Astrocyte (in vitro differentiated cells and primary cell): ENCODE results near the gene SLC38A8.

ENCODE experiments used
- CTCF ChIP-seq: IDR thresholded peaks from 2 replicates; pipeline ENCODE4 v1.5.1; 2011; ENCODE audit warnings: low read depth, mild to moderate bottlenecking, inconsistent platforms, low read length, moderate library complexity; ENCODE audit not compliant: insufficient read depth
- EZH2 ChIP-seq: IDR thresholded peaks from 2 replicates; pipeline ENCODE4 v1.6.1; 2012; ENCODE audit warnings: mild to moderate bottlenecking, low read length, inconsistent platforms; ENCODE audit not compliant: insufficient read depth

GRCh38 chr16:84086341-84086740, 43.7 kb upstream of the SLC38A8 start:
- TF ChIP-seq CTCF (no peak), EZH2 (no peak)
